H1 (cell line): ENCODE results near the gene LIN37. TPM values are rescaled to one million over a fixed set of nuclear protein-coding genes. Genes with fewer than 3 reads are reported as not detected.
A peak's percentile ranks its signal among the peaks of the same experiment; 100 is the strongest.

ENCODE experiments used
- CTCF ChIA-PET: fragments of 300-600 bp; sonication (Branson Sonifier 250); formaldehyde crosslinking; loops from one replicate; lab custom pipeline; 2021; ENCODE audit not compliant: partially characterized antibody; lab: Charles Lee
- POLR2A ChIA-PET: fragments of 300-600 bp; sonication (Branson Sonifier 250); formaldehyde crosslinking; loops from one replicate; lab custom pipeline; 2021; ENCODE audit warnings: inconsistent platforms; ENCODE audit not compliant: partially characterized antibody; lab: Charles Lee
- DNase-seq, 2 experiments: peaks; one replicate each; pipeline versions ENCODE4 v3.0.0 to v3.0.0-alpha.2; 2010 to 2022; ENCODE audit warnings: low spot score in 2 of 2, low read depth in 1 of 2, mixed read lengths in 1 of 2
- FAIRE-seq: peaks from 2 replicates; lab custom pipeline; 2011; peaks lifted over from hg19 to GRCh38; lab: Jason Lieb, UNC
- H2AFZ ChIP-seq: 2 replicates; pipeline ENCODE4 v1.8.1; 2012; ENCODE audit warnings: low read length, inconsistent platforms
- H2AK5ac ChIP-seq: 2 replicates; pipeline ENCODE4 v1.6.1; 2013; ENCODE audit warnings: low read depth, low read length
- H2BK120ac ChIP-seq: replicated peaks from 2 replicates; pipeline ENCODE3; 2013; ENCODE audit warnings: low read depth, low read length, inconsistent platforms
- H2BK12ac ChIP-seq: 2 replicates; pipeline ENCODE4 v1.6.1; 2013; ENCODE audit warnings: low read depth, low read length
- H2BK15ac ChIP-seq: 2 replicates; pipeline ENCODE4 v1.6.1; 2013; ENCODE audit warnings: low read length
- H2BK20ac ChIP-seq: 2 replicates; pipeline ENCODE4 v1.6.1; 2013; ENCODE audit warnings: low read length
- H2BK5ac ChIP-seq: 2 replicates; pipeline ENCODE4 v1.6.1; 2013; ENCODE audit warnings: low read depth, low read length
- H3K14ac ChIP-seq: 2 replicates; pipeline ENCODE4 v1.6.1; 2013; ENCODE audit warnings: inconsistent platforms; ENCODE audit not compliant: insufficient read length
- H3K18ac ChIP-seq: 2 replicates; pipeline ENCODE4 v1.6.1; 2013; ENCODE audit warnings: low read length; ENCODE audit errors: extremely low read depth
- H3K23ac ChIP-seq: 2 replicates; pipeline ENCODE4 v1.6.1; 2013; ENCODE audit warnings: inconsistent platforms; ENCODE audit not compliant: insufficient read length
- H3K23me2 ChIP-seq: 2 replicates; pipeline ENCODE4 v1.6.1; 2013; ENCODE audit warnings: low read depth, low read length
- H3K27ac ChIP-seq: 2 replicates; pipeline ENCODE4 v1.6.1; 2011; ENCODE audit warnings: low read depth, low read length, inconsistent platforms
- H3K27me3 ChIP-seq, 4 experiments: replicated peaks in 1 of 4; 1 replicate in 1 of 4; 2 replicates in 3 of 4; pipeline versions ENCODE4 v1.6.1 to v1.8.1; 2011 to 2013; ENCODE audit warnings: low read length in 3 of 4, mild to moderate bottlenecking in 3 of 4, inconsistent platforms in 2 of 4, mixed read lengths in 2 of 4, moderate library complexity in 1 of 4; ENCODE audit not compliant: control insufficient read depth in 3 of 4, insufficient read depth in 3 of 4; ENCODE audit errors: extremely low read depth in 1 of 4
- H3K36me3 ChIP-seq, 4 experiments: 2 replicates each; pipeline versions ENCODE4 v1.6.1 to v1.8.1; 2011 to 2013; ENCODE audit warnings: mild to moderate bottlenecking in 4 of 4, low read length in 3 of 4, moderate library complexity in 2 of 4, control low read depth in 1 of 4, inconsistent platforms in 1 of 4; ENCODE audit not compliant: insufficient read depth in 4 of 4, control insufficient read depth in 2 of 4
- H3K4ac ChIP-seq: replicated peaks from 2 replicates; pipeline ENCODE3; 2013; ENCODE audit warnings: low read length, low read depth, mixed read lengths, inconsistent platforms; ENCODE audit not compliant: insufficient read length
- H3K4me1 ChIP-seq, 4 experiments: replicated peaks in 1 of 4; 1 replicate in 1 of 4; 2 replicates in 3 of 4; pipeline versions ENCODE4 v1.6.1 to v1.8.1; 2011 to 2013; ENCODE audit warnings: low read length in 3 of 4, inconsistent platforms in 2 of 4, mixed read lengths in 1 of 4; ENCODE audit not compliant: insufficient read depth in 4 of 4, control insufficient read depth in 3 of 4
- H3K4me2 ChIP-seq, 2 experiments: 2 replicates each; pipeline versions ENCODE4 v1.6.1 to v1.8.1; 2011 to 2013; ENCODE audit warnings: low read depth in 2 of 2, low read length in 2 of 2, control low read depth in 1 of 2, inconsistent platforms in 1 of 2, mild to moderate bottlenecking in 1 of 2; ENCODE audit not compliant: insufficient read depth in 1 of 2
- H3K4me3 ChIP-seq, 4 experiments: fragments of 200-600, 300-600 bp in 1 of 4; sonication (generic), shearing (Covaris generic), sonication (Bioruptor Twin) in 1 of 4; 2 replicates each; pipeline versions ENCODE4 v1.5.1 to v1.8.1; 2011 to 2016; ENCODE audit warnings: low read length in 4 of 4, low read depth in 3 of 4, control low read depth in 2 of 4, inconsistent platforms in 2 of 4, mild to moderate bottlenecking in 2 of 4, mixed read lengths in 1 of 4, moderate library complexity in 1 of 4; ENCODE audit not compliant: insufficient read depth in 2 of 4; ENCODE audit errors: extremely low read depth in 1 of 4
- H3K56ac ChIP-seq: replicated peaks from 2 replicates; pipeline ENCODE3; 2013; ENCODE audit warnings: low read depth, mild to moderate bottlenecking, mixed read lengths, low read length, inconsistent platforms; ENCODE audit not compliant: insufficient read length
- H3K79me1 ChIP-seq: 2 replicates; pipeline ENCODE4 v1.6.1; 2013; ENCODE audit warnings: low read depth, low read length, control low read depth
- H3K79me2 ChIP-seq, 2 experiments: 2 replicates each; pipeline versions ENCODE4 v1.6.1 to v1.8.1; 2012 to 2013; ENCODE audit warnings: low read length in 2 of 2, mild to moderate bottlenecking in 2 of 2, inconsistent platforms in 1 of 2; ENCODE audit not compliant: insufficient read depth in 2 of 2, control insufficient read depth in 1 of 2
- H3K9ac ChIP-seq, 4 experiments: replicated peaks in 1 of 4; 1 replicate in 1 of 4; 2 replicates in 3 of 4; pipeline versions ENCODE4 v1.6.1 to v1.8.1; 2011 to 2013; ENCODE audit warnings: low read depth in 3 of 4, low read length in 3 of 4, control low read depth in 2 of 4, mild to moderate bottlenecking in 2 of 4, moderate library complexity in 2 of 4, inconsistent platforms in 1 of 4; ENCODE audit errors: extremely low read depth in 1 of 4
- H3K9me3 ChIP-seq, 2 experiments: 2 replicates each; pipeline versions ENCODE4 v1.6.1 to v1.8.1; 2012 to 2013; ENCODE audit warnings: mild to moderate bottlenecking in 2 of 2, moderate library complexity in 2 of 2, control low read depth in 1 of 2, inconsistent platforms in 1 of 2, low read depth in 1 of 2, low read length in 1 of 2, mixed read lengths in 1 of 2; ENCODE audit not compliant: insufficient read depth in 2 of 2
- H4K20me1 ChIP-seq, 2 experiments: replicated peaks in 1 of 2; 2 replicates each; pipeline versions ENCODE3 to v1.8.1; 2011 to 2013; ENCODE audit warnings: inconsistent platforms in 2 of 2, low read length in 2 of 2, mild to moderate bottlenecking in 1 of 2; ENCODE audit not compliant: insufficient read depth in 2 of 2, control insufficient read depth in 1 of 2
- H4K5ac ChIP-seq: 2 replicates; pipeline ENCODE4 v1.6.1; 2013; ENCODE audit warnings: low read length, low read depth, mixed read lengths, inconsistent platforms; ENCODE audit not compliant: insufficient read length
- H4K8ac ChIP-seq: 2 replicates; pipeline ENCODE4 v1.8.0; 2013; ENCODE audit warnings: mild to moderate bottlenecking, moderate library complexity, low read length, inconsistent platforms; ENCODE audit not compliant: insufficient read depth; ENCODE audit errors: extremely low read depth
- H4K91ac ChIP-seq: replicated peaks from 2 replicates; pipeline ENCODE3; 2013; ENCODE audit warnings: low read length, mixed read lengths, inconsistent platforms; ENCODE audit not compliant: insufficient read length
- ASH2L ChIP-seq: fragments of 200-600, 300-600 bp; sonication (generic); IDR thresholded peaks from one replicate; pipeline ENCODE4 v1.7.1; 2017; ENCODE audit warnings: low read length
- CBX8 ChIP-seq: fragments of 300-800, 300-1000 bp; sonication (generic); IDR thresholded peaks from 2 replicates; pipeline ENCODE4 v1.7.1; 2016; ENCODE audit warnings: low read depth, low read length, borderline replicate concordance
- EP300 ChIP-seq, 2 experiments: IDR thresholded peaks; 1 replicate in 1 of 2; 2 replicates in 1 of 2; pipeline ENCODE4 v1.6.1; 2011 to 2012; ENCODE audit warnings: low read depth in 2 of 2, low read length in 2 of 2, mild to moderate bottlenecking in 2 of 2, borderline replicate concordance in 1 of 2, inconsistent platforms in 1 of 2, moderate library complexity in 1 of 2
- KDM1A ChIP-seq: fragments of 200-600, 300-600 bp; sonication (generic); IDR thresholded peaks from 2 replicates; pipeline ENCODE4 v1.7.1; 2016; ENCODE audit warnings: mild to moderate bottlenecking, low read length, borderline replicate concordance
- POLR2A ChIP-seq, 2 experiments: IDR thresholded peaks; 1 replicate in 1 of 2; 2 replicates in 1 of 2; pipeline ENCODE4 v1.6.1; 2011; ENCODE audit warnings: low read depth in 2 of 2, low read length in 2 of 2, mild to moderate bottlenecking in 2 of 2; ENCODE audit errors: control extremely low read depth in 1 of 2
- RNF2 ChIP-seq: fragments of 200-900, 300-1000 bp; sonication (generic); IDR thresholded peaks from 2 replicates; pipeline ENCODE4 v1.7.1; 2016; ENCODE audit warnings: borderline replicate concordance, low read depth, mild to moderate bottlenecking, antibody characterized with exemption, low read length; ENCODE audit not compliant: poor library complexity, severe bottlenecking; ENCODE audit errors: missing control alignments
- SP1 ChIP-seq: IDR thresholded peaks from 2 replicates; pipeline ENCODE4 v1.6.1; 2011; ENCODE audit warnings: low read depth, low read length
- ZNF274 ChIP-seq: IDR thresholded peaks from 2 replicates; pipeline ENCODE4 v1.7.0; 2012; ENCODE audit warnings: low read length, borderline replicate concordance; ENCODE audit errors: extremely low read depth
- WGBS, 2 experiments: shearing (Covaris generic) in 1 of 2; methylation state at CpG; one replicate each; pipeline versions ENCODE4 v1.1.6 to v1.1.7; 2013 to 2015; ENCODE audit warnings: low lambda C conversion rate in 2 of 2, mixed read lengths in 2 of 2, inconsistent platforms in 1 of 2, low coverage in 1 of 2, missing lambda C conversion rate in 1 of 2; ENCODE audit not compliant: insufficient replicate concordance in 2 of 2, insufficient coverage in 1 of 2, insufficient read length in 1 of 2; ENCODE audit errors: extremely low coverage in 1 of 2, missing lambda C conversion rate in 1 of 2; 5-methylcytosine and 5-hydroxymethylcytosine counted together
- polyA plus RNA-seq, 7 experiments: library from polyadenylated mRNA; depleted of rRNA in 3 of 7; stranded (reverse) in 5 of 7; unstranded in 2 of 7; fragments of >200 nt in 5 of 7; fragments of 200-250 nt in 2 of 7; gene quantifications; 1 replicate in 5 of 7; 2 replicates in 1 of 7; 4 replicates in 1 of 7; pipeline versions ENCODE4 v1.2.1 to v1.2.3, GENCODE V29; 2011 to 2013; ENCODE audit warnings: missing spikeins in 2 of 7, mixed read lengths in 2 of 7
- total RNA-seq: library from RNA; stranded (reverse); fragmentation: NEBNext Ultra II Directional; extraction: Animal tissue kit (Norgen Biotek cat#: 25700); gene quantifications from 2 replicates; pipeline ENCODE4 v1.2.1, GENCODE V29; 2021
- TF ChIP-seq, protein P1 (sequence below): IDR thresholded peaks from 2 replicates; pipeline ENCODE4 v1.6.1; 2011; ENCODE audit warnings: low read length, improper control_type of control experiment

LIN37 gene
- total and polyA plus RNA-seq, 2 of the 8 experiments (the other 6 are each of a cell fraction or from before 2014, with no cell fraction given) = 3.8 to 9.8 TPM

DNA sequence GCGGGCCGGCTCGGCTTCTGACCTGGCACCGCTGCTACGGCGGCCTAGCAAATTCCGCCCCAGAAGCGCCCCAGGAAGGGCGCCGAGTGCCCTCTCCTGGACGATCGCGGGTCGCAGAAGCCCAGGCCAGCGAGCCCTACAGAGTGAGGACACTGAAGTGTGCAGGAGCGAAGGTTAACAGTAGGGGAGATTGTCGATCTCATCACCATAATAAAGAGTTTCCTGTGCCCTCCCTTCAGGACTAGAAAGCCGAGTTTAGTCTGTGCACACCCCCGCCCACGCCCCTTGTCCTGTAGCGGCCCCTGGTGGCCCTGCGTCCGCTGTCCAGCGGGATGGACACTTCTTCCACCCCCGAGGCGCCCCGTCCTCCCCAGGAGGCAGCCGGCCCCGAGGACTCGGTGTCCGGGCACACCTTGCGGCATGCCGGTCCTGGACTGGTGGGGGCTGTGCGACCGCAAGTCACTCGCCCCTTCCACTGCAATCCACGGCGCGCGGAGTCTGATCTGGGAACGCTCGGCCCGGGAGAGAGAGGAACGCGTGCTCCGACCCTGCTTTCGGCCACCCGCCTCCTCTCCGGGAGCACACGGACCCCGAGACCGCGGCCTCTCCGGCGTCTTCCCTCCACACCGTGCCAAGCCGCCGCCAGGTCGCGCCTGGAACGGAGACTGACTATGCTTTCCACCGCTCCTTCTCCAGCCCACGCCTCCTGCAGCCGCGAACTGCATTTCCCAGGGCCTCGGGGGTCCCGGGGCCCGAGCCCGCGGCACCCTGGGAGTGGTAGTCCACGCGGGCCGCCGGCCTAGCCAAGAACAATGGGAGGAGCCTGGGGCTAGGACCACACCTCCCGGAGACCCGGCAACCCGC is 31.3 kb upstream of the LIN37 start:
- 1% methylated on average over 64 of the region's 77 CpGs; no CpG with 5 or more reads in 1 of the 2 experiments for WGBS, 2 experiments
- Histone ChIP-seq H2AFZ (peak overlapping the region; percentile 25; the same call in 1 of the 2 replicates), H3K4ac (peak overlapping the region; percentile 89), H2BK120ac (peak overlapping the region; percentile 93), H4K20me1 (peaks cover 11 to 12% of the 10 kb centered on the region in 2 experiments), H3K9ac (peak overlapping the region in 3 of 4 experiments; percentile 43 to 80 (median 80); a peak in 6 of 7 replicates), H3K14ac (no peak overlapping the region), H3K23me2 (peaks cover 13% of the 10 kb centered on the region), H3K4me3 (peak overlapping the region; percentile 34 to 88 (median 82)), H3K23ac (no peak overlapping the region), H3K4me1 (peaks cover 0 to 25% (median 17%) of the 10 kb centered on the region in 4 experiments; a peak in 6 of 7 replicates), H4K5ac (peak overlapping the region; percentile 94), H3K4me2 (peak overlapping the region; percentile 84 to 92), H3K9me3 (no peaks in the 10 kb centered on the region), H3K79me1 (peaks cover 8% of the 10 kb centered on the region), H2AK5ac (no peak overlapping the region), H3K56ac (peak overlapping the region; percentile 97), H2BK20ac (no peak overlapping the region), H3K27me3 (no peaks in the 10 kb centered on the region), H4K8ac (peak overlapping the region; percentile 92), H3K18ac (peak overlapping the region; percentile 99), H4K91ac (peak overlapping the region; percentile 96), H3K79me2 (peaks cover 0 to 20% of the 10 kb centered on the region in 2 experiments; a peak in 3 of 4 replicates), H3K27ac (peak overlapping the region; percentile 79), H2BK15ac (peak overlapping the region; percentile 88; the same call in 1 of the 2 replicates), H2BK5ac (peak overlapping the region; percentile 99), H3K36me3 (peaks cover 0 to 16% (median 5%) of the 10 kb centered on the region in 4 experiments; a peak in 6 of 8 replicates), H2BK12ac (peak overlapping the region; percentile 89; the same call in 1 of the 2 replicates)
- peak; percentile 92 to 94 for DNase-seq
- POLR2A ChIA-PET = interaction anchor here (1.4 to 3.1 kb wide), 5 partner anchors 10 to 55 kb away, joined by 3 to 13 read pairs (median 8); no protein-coding TSS in a partner anchor
- peak; percentile 81 for FAIRE-seq
- CTCF ChIA-PET = interaction anchor here (3.3 kb wide), 1 partner anchor 14 kb away, joined by 20 read pairs; the partner anchor contains the start of gene ZBTB32
- TF ChIP-seq EP300 (IDR thresholded peaks at IDR 0.05; ENCODE audit: borderline replicate concordance in 1 of 2, low read depth in 2 of 2, low read length in 2 of 2) = no peak
- TF ChIP-seq POLR2A (IDR thresholded peaks at IDR 0.05; ENCODE audit: control extremely low read depth in 1 of 2, low read depth in 2 of 2, low read length in 2 of 2) = peak in 1 of 2 experiments; percentile 88; a peak in 1 of 3 replicates
- TF ChIP-seq SP1 = peak; percentile 71
- TF ChIP-seq RNF2 = no peak
- TF ChIP-seq ASH2L = peak; percentile 40
- no peak for TF ChIP-seq ZNF274
- no peak for TF ChIP-seq KDM1A
- TF ChIP-seq, protein P1, sequence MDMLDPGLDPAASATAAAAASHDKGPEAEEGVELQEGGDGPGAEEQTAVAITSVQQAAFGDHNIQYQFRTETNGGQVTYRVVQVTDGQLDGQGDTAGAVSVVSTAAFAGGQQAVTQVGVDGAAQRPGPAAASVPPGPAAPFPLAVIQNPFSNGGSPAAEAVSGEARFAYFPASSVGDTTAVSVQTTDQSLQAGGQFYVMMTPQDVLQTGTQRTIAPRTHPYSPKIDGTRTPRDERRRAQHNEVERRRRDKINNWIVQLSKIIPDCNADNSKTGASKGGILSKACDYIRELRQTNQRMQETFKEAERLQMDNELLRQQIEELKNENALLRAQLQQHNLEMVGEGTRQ = no peak
- no peak for TF ChIP-seq CBX8
